OCI-M2 (cell line): ENCODE results near the gene PRKCH.

Experiments used
- DNase-seq: peaks from one replicate; lab custom pipeline; 2025; ENCODE audit not compliant: unreplicated experiment; lab: John Stamatoyannopoulos, UW

The PRKCH gene

GRCh38 chr14:61562321-61563161 lies 241.2 kb downstream of the PRKCH start:
- no peak for DNase-seq

DNA sequence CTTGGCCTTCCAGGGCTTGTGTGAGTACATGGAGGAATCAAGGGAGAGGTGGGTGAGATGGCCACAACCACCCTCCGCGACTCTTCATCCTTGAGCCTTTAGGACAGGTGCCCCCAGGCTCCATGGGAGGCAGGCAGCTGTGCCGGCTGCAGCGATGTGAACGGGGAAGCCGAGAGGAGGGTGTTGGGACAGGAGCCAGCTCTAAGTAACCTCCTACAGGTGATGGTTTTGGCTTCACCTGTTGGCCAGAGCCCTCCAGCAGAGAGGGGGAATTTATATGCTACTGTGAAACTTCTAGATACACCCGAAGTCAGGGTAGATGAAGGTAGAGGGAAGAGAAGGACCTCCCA lies 241.8 kb downstream of the PRKCH start:
- no peak for DNase-seq

DNA sequence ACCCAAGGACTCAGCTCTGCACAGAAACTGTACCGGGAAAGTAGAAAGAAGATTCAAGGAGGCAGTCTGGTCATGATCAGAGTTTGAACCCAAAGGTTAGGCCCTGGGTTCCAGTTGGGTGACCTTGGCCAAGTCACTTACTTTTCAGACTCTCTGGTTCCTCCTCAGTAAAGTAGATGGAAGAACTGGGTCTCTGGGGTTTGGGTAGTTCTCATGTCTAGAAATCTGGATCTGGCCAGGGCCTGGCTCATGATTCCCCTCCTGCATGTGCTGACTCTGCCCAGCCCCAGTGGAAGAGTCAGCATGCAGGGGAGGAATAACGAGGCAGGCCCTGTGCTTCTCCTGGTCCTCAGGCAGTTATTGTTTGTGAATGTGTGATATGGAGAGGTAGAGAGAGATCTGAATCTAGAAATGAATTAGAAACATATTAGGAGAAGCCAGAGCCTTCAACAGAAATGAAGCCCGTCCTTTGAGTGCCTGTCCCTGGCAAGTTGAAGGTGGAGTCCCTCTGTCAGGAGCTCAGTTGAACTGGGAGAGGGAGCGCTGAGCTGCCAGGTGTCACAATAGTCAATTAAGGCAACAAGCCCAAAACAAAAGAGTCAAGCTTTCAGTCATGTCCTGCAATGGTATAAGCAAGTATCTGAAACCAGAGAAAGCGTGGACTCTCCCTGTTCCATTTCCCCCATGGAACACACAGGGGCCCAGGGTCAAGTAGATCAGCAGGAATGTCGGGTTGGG lies 242.7 kb downstream of the PRKCH start:
- no peak for DNase-seq

- DNase-seq: no peak
Observed at GRCh38 chr14:61564618-61565091, 243.3 kb downstream of the PRKCH start.

DNA sequence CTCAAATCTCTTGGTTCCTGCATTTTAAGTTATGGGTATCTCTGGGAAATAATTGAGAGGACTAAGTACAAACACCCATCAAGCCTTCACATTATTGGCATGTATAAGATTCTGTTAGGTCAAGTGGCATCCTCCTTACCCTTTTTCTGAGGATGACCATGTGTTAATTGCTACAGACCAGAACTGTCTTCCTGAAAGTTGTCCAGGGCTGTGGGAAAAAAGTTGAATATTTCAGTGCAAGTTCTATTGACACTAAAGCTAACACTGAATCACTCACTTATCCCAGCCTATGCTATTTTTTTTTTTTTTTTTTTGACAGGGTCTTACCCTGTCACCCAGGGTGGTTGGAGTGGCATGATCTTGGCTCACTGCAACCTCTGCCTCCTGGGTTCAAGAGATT lies 243.8 kb downstream of the PRKCH start:
- DNase-seq: no peak

GRCh38 chr14:61565836-61566536 lies 244.6 kb downstream of the PRKCH start:
- DNase-seq: no peak

- no peak for DNase-seq
Observed at GRCh38 chr14:61566537-61567225, 245.3 kb downstream of the PRKCH start.

DNA sequence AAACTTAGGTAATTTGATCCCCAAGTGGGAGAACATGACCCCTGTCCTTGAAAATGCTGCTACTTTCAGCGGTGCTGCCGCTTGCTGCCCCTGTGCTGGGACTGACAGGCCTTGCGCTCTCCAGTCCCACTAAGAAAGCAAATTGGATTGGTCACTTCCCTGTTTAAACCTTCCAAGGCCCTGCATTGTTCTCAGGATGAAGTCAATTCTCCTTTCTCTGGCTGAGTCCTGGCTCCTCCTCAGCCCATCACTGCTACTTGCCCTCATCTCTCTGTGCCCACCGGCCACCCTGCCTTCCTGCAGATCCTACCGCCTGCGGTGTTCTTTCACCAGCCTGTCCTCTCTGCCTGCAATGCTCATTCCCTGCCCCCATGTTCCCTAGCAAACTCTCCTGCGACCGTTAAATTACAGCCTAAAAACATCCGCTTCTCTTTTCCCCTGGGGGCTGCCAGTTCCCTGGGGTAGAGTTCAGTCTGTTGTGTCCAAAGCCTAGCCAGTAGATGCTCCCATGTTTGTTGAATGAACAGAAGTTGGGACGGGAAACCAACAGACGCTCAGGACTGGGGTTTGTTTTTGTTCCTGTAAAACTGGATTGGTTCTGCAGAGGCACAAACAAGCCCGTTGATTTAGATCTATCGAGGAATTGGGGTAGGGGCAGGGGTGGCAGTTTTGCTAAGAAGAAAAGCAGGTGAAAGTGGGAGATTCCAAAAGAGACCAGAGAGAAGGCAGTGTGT lies 246.6 kb downstream of the PRKCH start:
- no peak for DNase-seq

DNA sequence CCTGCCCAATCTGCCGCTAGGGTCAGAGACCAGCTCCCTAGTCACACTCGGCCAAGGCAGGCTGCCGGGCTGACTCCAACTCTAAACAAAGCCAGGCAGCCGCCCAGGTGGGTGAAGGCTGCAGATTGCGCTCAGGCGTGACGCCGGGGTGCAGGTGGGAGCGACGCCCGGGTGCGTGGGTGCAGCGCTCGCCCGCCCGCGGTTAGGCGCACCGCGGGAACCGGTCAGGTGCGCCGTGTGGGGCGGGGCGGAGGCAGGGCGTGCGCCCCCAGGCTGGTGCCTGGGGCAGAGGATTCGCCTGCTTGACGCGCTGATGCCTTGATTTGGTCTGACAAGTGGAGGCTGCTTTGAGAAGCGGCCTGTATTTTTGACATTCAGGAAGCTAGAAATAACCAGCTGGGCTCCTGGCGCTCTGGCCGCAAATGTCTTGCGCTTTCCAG lies 247.2 kb downstream of the PRKCH start:
- no peak for DNase-seq

GRCh38 chr14:61569308-61569707 lies 247.9 kb downstream of the PRKCH start:
- DNase-seq: no peak

- DNase-seq: no peak
Observed at GRCh38 chr14:61569812-61570548, 248.6 kb downstream of the PRKCH start.

- DNase-seq: no peak
Observed at GRCh38 chr14:61570549-61571290, 249.3 kb downstream of the PRKCH start.

DNA sequence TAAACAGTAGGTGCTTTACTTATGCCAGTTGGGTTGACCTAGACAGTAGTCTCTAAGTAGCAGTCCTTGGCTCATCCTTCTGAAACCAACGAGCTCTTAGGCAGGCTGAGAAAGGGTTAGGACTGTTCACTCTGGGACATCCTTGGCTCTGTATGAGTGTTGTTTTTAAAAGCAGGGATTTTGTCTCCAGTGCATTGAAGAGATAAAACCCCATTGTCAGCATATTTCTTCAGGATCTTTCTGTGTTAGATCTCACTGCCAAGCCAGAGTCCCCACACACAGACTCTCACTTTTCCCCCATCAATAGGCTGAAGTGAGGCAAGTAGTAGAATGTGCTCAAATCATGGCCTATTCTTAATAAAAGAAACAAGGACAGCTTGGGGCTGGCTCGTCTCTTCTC lies 250.5 kb downstream of the PRKCH start:
- DNase-seq: no peak

DNA sequence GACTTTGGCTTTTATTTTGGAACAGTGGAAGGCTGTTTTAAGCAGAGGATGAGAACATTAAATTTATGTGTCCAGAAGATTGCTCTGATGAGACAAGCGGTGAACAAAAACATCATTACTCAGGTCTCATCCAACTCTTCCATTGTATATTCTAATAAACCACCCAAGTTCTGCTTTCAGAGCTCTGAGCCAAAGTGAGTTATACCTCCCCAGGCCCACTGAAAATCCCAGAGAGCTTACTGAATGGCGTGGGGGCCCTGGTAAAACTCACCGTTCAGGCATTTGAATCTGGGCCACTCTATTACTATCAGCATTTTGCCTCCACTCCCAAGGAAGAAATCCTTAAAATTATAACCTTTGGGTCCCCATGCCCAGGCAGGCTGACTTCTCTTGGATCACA lies 251.9 kb downstream of the PRKCH start:
- no peak for DNase-seq

DNA sequence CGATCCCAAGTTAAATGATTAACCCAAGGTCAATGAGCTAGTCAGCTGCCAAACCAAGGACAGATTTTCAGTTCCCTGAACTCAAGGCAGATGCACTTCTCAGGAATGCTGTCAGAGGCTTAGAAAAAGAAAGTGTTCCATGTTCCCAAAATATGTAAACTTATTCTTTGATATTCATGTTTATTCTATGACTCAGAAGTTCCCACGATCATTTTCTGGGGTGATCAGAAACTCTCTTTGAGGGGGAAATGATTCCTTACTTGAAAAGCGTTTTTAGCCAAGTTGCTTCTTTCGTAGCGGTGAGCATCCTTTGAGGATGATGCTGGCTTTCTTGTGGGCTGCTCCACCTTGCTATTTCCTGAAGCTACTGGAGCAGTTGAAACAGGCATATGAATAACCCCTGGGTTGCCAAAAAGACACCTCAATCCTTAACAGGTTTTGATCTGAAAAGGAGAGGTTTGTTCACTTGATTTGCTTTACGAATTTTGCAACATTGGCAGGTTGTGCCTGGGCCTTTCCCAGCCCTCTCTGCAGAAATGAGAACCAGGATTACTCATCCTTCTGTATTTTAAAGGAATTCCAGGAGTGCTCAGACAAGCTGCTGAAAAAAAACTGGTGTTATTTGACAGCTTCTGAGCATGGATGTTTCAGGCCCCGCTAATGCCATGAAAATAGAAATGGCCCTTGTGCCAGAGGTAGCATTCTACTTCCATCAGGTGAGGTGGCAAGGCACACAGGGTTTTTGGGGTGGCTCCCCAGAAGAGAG lies 252.6 kb downstream of the PRKCH start:
- no peak for DNase-seq

DNA sequence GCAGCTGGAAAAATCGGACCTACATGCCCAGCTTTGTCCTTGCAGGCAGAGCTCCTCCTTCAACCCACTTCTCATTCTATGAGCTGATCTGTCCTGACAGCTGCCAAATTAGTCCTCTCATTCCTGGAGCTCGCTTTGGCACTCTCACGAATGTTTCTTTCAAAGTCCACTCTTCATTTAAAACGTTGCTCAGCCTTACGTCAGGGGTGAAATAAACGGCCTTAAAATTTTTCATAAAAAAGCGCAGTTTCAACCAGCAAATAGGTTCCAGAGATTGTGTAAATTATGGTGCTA lies 253.1 kb downstream of the PRKCH start:
- no peak for DNase-seq

DNA sequence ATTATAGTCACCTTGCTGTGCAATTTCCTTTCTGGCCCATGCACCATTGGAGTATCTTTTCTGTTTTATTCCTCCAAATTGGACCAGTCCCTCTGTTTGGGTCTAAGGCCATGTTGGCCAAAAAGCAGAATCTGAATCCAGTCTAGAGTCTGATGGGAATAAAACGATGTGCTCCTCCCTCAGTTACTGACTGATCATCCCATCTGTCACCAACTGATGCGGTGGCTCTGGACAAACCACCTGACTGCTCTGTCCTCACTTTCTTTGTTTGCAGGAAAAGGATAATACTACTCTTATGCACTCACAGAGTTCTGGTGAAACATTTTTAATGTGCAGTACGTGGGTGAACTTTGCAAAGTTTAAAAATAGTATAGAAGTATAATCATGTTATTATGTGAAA lies 253.7 kb downstream of the PRKCH start:
- no peak for DNase-seq

- DNase-seq: no peak
Observed at GRCh38 chr14:61575551-61576150, 254.3 kb downstream of the PRKCH start.
